HEK293 (cell line): ENCODE measurements around the gene TBC1D30.

Source experiments
- KLF16 ChIP-seq: fragments of 450-650 bp; formaldehyde crosslinking; IDR thresholded peaks from 2 replicates; pipeline ENCODE4 v1.5.1; 2017; ENCODE audit warnings: missing biosample characterization, missing genetic modification characterization
- SCRT1 ChIP-seq: fragments of 450-650 bp; formaldehyde crosslinking; IDR thresholded peaks from 2 replicates; pipeline ENCODE4 v1.5.1; 2016; ENCODE audit warnings: missing biosample characterization, missing genetic modification characterization, borderline replicate concordance
- YY1 ChIP-seq: fragments of 450-650 bp; formaldehyde crosslinking; IDR thresholded peaks from 2 replicates; pipeline ENCODE4 v1.5.1; 2018; ENCODE audit warnings: missing biosample characterization, missing genetic modification characterization
- ZBTB17 ChIP-seq: fragments of 450-650 bp; formaldehyde crosslinking; IDR thresholded peaks from 2 replicates; pipeline ENCODE4 v1.5.1; 2016; ENCODE audit warnings: missing biosample characterization, missing genetic modification characterization
- ZFP37 ChIP-seq: fragments of 450-650 bp; formaldehyde crosslinking; IDR thresholded peaks from 2 replicates; pipeline ENCODE4 v1.5.1; 2016; ENCODE audit warnings: missing biosample characterization, missing genetic modification characterization
- ZNF23 ChIP-seq: fragments of 450-650 bp; formaldehyde crosslinking; IDR thresholded peaks from 2 replicates; pipeline ENCODE4 v1.5.1; 2016; ENCODE audit warnings: missing biosample characterization, missing genetic modification characterization, borderline replicate concordance
- ZNF549 ChIP-seq: fragments of 450-650 bp; IDR thresholded peaks from 2 replicates; pipeline ENCODE4 v1.5.1; 2018; ENCODE audit warnings: missing biosample characterization, missing genetic modification characterization, mild to moderate bottlenecking, inconsistent platforms, moderate library complexity
- ZNF660 ChIP-seq: fragments of 450-650 bp; IDR thresholded peaks from 2 replicates; pipeline ENCODE4 v1.5.1; 2018; ENCODE audit warnings: missing biosample characterization, mild to moderate bottlenecking, missing genetic modification characterization
- TF ChIP-seq, protein P1 (sequence below): fragments of 450-650 bp; formaldehyde crosslinking; IDR thresholded peaks from 2 replicates; pipeline ENCODE4 v1.5.1; 2016; ENCODE audit warnings: missing biosample characterization, missing genetic modification characterization, low read depth
- TF ChIP-seq, protein P2 (sequence below): fragments of 450-650 bp; formaldehyde crosslinking; IDR thresholded peaks from 2 replicates; pipeline ENCODE4 v1.5.1; 2016; ENCODE audit warnings: missing biosample characterization, missing genetic modification characterization
- TF ChIP-seq, protein P3 (sequence below): fragments of 450-650 bp; formaldehyde crosslinking; IDR thresholded peaks from 2 replicates; pipeline ENCODE4 v1.5.1; 2016; ENCODE audit warnings: missing biosample characterization, missing genetic modification characterization
- TF ChIP-seq, protein P4 (sequence below): fragments of 450-650 bp; formaldehyde crosslinking; IDR thresholded peaks from 2 replicates; pipeline ENCODE4 v1.5.1; 2016; ENCODE audit warnings: missing biosample characterization, missing genetic modification characterization

DNA sequence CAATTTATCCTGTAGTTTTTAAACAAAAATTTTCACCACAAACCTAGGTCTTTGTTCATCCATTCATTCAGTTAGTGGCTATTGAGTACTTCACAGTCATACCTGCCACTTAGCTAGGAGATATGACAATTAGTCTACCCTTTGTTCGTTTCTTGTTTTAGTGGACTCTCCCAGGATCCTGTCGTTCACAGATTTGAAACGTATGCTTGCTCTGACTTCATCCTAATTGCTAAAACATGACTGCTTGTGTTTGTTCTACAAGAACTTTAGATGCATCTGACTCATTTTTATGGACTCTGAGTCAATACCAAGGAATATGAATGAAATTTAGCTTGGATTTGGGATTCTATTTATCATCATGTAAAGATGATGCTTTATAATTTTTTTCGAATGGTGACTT, 69.5 kb downstream of the TBC1D30 start:
- TF ChIP-seq, protein P1, sequence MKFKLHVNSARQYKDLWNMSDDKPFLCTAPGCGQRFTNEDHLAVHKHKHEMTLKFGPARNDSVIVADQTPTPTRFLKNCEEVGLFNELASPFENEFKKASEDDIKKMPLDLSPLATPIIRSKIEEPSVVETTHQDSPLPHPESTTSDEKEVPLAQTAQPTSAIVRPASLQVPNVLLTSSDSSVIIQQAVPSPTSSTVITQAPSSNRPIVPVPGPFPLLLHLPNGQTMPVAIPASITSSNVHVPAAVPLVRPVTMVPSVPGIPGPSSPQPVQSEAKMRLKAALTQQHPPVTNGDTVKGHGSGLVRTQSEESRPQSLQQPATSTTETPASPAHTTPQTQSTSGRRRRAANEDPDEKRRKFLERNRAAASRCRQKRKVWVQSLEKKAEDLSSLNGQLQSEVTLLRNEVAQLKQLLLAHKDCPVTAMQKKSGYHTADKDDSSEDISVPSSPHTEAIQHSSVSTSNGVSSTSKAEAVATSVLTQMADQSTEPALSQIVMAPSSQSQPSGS (tag by site-specific recombination) = no peak
- TF ChIP-seq, protein P2, sequence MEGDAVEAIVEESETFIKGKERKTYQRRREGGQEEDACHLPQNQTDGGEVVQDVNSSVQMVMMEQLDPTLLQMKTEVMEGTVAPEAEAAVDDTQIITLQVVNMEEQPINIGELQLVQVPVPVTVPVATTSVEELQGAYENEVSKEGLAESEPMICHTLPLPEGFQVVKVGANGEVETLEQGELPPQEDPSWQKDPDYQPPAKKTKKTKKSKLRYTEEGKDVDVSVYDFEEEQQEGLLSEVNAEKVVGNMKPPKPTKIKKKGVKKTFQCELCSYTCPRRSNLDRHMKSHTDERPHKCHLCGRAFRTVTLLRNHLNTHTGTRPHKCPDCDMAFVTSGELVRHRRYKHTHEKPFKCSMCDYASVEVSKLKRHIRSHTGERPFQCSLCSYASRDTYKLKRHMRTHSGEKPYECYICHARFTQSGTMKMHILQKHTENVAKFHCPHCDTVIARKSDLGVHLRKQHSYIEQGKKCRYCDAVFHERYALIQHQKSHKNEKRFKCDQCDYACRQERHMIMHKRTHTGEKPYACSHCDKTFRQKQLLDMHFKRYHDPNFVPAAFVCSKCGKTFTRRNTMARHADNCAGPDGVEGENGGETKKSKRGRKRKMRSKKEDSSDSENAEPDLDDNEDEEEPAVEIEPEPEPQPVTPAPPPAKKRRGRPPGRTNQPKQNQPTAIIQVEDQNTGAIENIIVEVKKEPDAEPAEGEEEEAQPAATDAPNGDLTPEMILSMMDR = no peak
- TF ChIP-seq ZFP37 (tag by site-specific recombination) = no peak
- TF ChIP-seq YY1 = no peak
- no peak for TF ChIP-seq SCRT1 (tag by site-specific recombination)
- no peak for TF ChIP-seq KLF16 (tag by site-specific recombination)
- no peak for TF ChIP-seq ZBTB17
- no peak for TF ChIP-seq ZNF23
- TF ChIP-seq, protein P3, sequence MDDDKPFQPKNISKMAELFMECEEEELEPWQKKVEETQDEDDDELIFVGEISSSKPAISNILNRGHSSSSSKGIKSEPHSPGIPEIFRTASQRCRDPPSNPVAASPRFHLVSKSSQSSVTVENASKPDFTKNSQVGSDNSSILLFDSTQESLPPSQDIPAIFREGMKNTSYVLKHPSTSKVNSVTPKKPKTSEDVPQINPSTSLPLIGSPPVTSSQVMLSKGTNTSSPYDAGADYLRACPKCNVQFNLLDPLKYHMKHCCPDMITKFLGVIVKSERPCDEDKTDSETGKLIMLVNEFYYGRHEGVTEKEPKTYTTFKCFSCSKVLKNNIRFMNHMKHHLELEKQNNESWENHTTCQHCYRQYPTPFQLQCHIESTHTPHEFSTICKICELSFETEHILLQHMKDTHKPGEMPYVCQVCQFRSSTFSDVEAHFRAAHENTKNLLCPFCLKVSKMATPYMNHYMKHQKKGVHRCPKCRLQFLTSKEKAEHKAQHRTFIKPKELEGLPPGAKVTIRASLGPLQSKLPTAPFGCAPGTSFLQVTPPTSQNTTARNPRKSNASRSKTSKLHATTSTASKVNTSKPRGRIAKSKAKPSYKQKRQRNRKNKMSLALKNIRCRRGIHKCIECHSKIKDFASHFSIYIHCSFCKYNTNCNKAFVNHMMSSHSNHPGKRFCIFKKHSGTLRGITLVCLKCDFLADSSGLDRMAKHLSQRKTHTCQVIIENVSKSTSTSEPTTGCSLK (tag by site-specific recombination) = no peak
- TF ChIP-seq, protein P4, sequence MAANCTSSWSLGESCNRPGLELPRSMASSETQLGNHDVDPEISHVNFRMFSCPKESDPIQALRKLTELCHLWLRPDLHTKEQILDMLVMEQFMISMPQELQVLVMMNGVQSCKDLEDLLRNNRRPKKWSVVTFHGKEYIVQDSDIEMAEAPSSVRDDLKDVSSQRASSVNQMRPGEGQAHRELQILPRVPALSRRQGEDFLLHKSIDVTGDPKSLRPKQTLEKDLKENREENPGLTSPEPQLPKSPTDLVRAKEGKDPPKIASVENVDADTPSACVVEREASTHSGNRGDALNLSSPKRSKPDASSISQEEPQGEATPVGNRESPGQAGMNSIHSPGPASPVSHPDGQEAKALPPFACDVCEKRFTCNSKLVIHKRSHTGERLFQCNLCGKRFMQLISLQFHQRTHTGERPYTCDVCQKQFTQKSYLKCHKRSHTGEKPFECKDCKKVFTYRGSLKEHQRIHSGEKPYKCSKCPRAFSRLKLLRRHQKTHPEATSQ (tag by site-specific recombination) = no peak
- TF ChIP-seq ZNF549 (tag by site-specific recombination) = no peak
- TF ChIP-seq ZNF660 = no peak
